T-helper 17 cell (primary cell): ENCODE results near the gene TIMM17B. TPM values are rescaled to one million over a fixed set of nuclear protein-coding genes. Genes with fewer than 3 reads are reported as not detected.
"Not testable (repeated sequence)": the region's sequence is repeated elsewhere in the genome, so short reads cannot be mapped to it uniquely, and the experiment has no call there.

Source experiments
- ATAC-seq: fragments of 150-1000 bp; cut with Tn5 transposase; 2 replicates; pipeline ENCODE4 v1.10.0; 2021; ENCODE audit warnings: mild to moderate bottlenecking, moderate library complexity
- DNase-seq, 3 donors: peaks; one replicate each; pipeline versions ENCODE4 v3.0.0 to v3.0.0-alpha.2; 2020 to 2021
- H3K9me3 ChIP-seq: one replicate; pipeline ENCODE4 v1.7.0; 2013; ENCODE audit warnings: low read length, mild to moderate bottlenecking; ENCODE audit not compliant: control insufficient read depth, poor library complexity, severe bottlenecking
- H3K27ac Mint-ChIP-seq: one replicate; pipeline ENCODE4 v1.8.0; 2022; ENCODE audit warnings: mild to moderate bottlenecking, moderate library complexity, mixed read lengths
- H3K27me3 Mint-ChIP-seq: one replicate; pipeline ENCODE4 v1.8.0; 2022; ENCODE audit warnings: mixed read lengths
- H3K36me3 Mint-ChIP-seq: one replicate; pipeline ENCODE4 v1.8.0; 2022; ENCODE audit warnings: low read depth, mixed read lengths
- H3K4me1 Mint-ChIP-seq: one replicate; pipeline ENCODE4 v1.8.0; 2022; ENCODE audit warnings: mild to moderate bottlenecking, mixed read lengths
- H3K4me3 Mint-ChIP-seq: one replicate; pipeline ENCODE4 v1.8.0; 2022; ENCODE audit warnings: mild to moderate bottlenecking, moderate library complexity, mixed read lengths
- total RNA-seq, 4 donors: library from RNA in 2 of 4; stranded (reverse) in 2 of 4; gene quantifications; one replicate each; pipeline ENCODE4 v1.2.3 and lab custom pipeline; 2022 to 2026

Gene TIMM17B
- total RNA-seq, 2 donors from 2014 or later, result 33.6 to 41.9 TPM

DNA sequence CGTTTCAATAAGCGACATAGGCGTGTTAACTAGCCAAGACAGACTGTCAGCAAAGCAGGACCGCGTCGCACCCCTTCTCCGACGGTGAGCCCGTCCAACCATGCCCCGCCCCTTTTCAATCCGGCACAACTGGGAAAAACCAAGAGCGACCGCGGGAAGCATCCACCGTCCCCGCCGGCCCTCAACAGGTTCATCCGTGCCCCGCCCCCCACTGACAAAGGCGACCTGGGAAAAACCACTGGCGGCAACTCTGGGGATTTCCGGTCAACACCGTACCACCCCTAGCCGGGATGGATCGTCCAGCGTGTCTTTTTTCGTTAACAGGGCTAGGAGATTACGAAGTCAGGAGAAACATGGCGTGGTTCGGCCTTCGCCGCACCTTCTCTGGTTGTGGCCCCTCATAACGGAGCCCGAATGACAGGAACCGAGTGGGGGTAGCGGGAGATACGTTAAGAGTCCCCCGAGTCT lies 377 bp downstream of the TIMM17B start:
- Mint-ChIP-seq H3K4me1 (peaks cover 11% of the 10 kb centered on the region), H3K27me3 (no peaks in the 10 kb centered on the region), H3K4me3 (peak overlapping the region; percentile 95), H3K27ac (peak overlapping the region; percentile 93), H3K36me3 (peaks cover 1% of the 10 kb centered on the region)
- H3K9me3 ChIP-seq, result no peaks in the 10 kb centered on the region
- peak in 2 of 3 donors; percentile 48 to 60 for DNase-seq
- peak; percentile 41 for ATAC-seq

DNA sequence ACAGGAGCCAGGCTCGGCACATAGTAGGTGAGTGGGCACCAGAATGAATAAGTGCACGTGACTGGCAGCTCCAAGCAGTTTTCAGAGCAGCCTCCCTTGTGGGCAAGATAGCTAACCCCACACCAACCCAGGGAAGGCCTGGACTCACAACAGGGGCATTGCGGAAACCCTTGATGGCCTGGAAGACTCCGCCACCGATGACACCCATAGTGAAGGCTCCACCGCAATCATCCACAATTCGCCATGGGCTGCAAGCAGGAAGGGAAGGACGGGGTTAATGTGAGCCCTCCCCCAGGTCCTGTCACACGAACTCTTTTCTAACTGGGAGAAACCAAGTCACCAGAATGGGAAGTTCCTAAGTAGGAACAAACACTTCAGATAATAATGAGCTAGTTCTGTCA lies 957 bp downstream of the TIMM17B start:
- peaks cover 14% of the 10 kb centered on the region for H3K4me1 Mint-ChIP-seq
- DNase-seq (no peak), ATAC-seq (no peak)
- H3K9me3 ChIP-seq, result no peaks in the 10 kb centered on the region
- no peaks in the 10 kb centered on the region for H3K27me3 Mint-ChIP-seq
- H3K4me3 Mint-ChIP-seq, result peak overlapping the region; percentile 95
- H3K36me3 Mint-ChIP-seq, result no peaks in the 10 kb centered on the region
- peak overlapping the region; percentile 93 for H3K27ac Mint-ChIP-seq

DNA sequence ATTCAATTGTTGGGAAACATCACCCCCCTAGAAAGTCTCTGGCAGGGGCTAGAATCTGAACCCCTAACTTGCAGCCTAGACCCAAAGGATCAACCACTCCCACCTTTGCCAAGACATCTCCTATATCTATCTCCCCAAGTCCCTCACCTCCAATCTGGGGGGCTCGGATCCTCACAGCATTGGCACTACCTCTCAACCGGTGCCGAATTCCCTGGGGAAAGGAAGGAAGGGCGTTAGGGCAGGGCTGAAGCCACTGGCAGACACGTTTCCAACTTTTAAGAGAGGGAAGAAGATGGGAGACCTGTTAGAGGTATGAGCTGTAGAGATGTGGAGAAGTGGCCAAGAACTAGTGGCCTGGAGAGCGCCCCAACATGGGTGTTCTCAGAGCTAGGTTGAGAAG lies 2.7 kb downstream of the TIMM17B start:
- Mint-ChIP-seq H3K36me3 (no peaks in the 10 kb centered on the region), H3K27me3 (no peaks in the 10 kb centered on the region), H3K27ac (no peak overlapping the region), H3K4me1 (peaks cover 24% of the 10 kb centered on the region), H3K4me3 (peak overlapping the region; percentile 75)
- DNase-seq (no peak), ATAC-seq (no peak)
- no peaks in the 10 kb centered on the region for H3K9me3 ChIP-seq

DNA sequence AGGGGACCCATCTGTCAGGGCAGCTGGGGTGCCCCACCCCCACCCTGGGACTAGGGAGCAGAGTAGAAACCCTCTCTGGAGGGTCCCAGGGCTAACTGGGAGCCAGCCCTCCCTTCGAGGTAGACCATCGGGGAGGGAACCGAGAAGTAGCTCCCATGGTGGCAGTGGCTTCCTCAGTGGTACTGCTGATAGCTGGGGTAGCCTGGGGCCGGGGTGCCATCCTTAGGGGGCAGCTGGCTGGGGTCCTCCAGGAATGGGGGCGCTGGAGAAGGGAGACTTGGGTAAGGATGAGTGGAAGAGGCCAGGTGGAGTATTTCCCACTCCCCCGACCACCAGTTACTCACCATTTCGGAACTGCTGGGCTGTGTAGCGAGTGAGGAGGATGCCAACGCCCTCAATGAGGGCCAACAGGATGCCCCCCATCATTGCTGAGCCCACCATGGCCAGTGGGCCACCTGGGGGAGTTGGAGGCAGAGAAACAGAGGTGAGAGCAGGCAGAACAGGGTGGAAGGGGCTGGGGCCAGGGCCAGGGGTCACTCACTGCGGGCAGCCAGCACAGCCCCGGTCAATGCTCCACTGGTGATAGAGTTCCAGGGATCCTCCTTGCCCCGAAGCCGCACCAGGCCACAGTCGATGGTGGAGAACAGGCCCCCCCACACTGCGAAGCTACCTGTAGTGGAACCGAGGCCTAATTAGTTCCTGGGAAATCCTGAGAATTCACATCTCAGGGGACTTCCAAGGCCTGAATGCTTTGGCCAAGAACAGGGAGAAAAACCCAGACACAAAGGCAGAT lies 3.8 kb downstream of the TIMM17B start:
- peaks cover 24% of the 10 kb centered on the region for H3K4me1 Mint-ChIP-seq
- H3K4me3 Mint-ChIP-seq, result no peak overlapping the region
- ATAC-seq, result no peak
- no peaks in the 10 kb centered on the region for H3K9me3 ChIP-seq
- H3K27ac Mint-ChIP-seq, result no peak overlapping the region
- H3K36me3 Mint-ChIP-seq, result no peaks in the 10 kb centered on the region
- no peak for DNase-seq
- H3K27me3 Mint-ChIP-seq, result no peaks in the 10 kb centered on the region

DNA sequence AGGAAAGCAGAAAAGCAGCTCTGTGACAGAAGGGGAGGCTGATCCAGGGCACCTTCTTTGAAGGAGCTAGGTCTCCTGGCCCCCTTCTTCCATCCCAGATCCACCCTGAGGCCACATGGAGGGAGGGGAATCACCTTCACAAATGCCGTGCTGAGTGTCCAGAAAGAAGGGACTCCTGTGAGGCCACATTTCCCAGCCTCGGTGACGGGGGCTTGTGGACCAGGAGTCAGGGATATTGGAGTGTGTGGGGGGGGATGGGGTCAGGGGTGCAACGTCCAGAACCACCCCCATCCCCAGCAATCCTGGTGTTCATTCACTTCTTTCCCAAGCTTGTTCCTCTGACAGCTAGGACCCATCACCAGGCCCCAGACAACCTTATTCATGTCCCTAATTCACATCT lies 4.7 kb downstream of the TIMM17B start:
- H3K4me1 Mint-ChIP-seq, result peaks cover 19% of the 10 kb centered on the region
- H3K9me3 ChIP-seq, result no peaks in the 10 kb centered on the region
- ATAC-seq, result no peak
- DNase-seq, result no peak
- H3K27me3 Mint-ChIP-seq, result no peaks in the 10 kb centered on the region
- H3K27ac Mint-ChIP-seq, result no peak overlapping the region
- H3K36me3 Mint-ChIP-seq, result no peaks in the 10 kb centered on the region
- H3K4me3 Mint-ChIP-seq, result no peak overlapping the region

DNA sequence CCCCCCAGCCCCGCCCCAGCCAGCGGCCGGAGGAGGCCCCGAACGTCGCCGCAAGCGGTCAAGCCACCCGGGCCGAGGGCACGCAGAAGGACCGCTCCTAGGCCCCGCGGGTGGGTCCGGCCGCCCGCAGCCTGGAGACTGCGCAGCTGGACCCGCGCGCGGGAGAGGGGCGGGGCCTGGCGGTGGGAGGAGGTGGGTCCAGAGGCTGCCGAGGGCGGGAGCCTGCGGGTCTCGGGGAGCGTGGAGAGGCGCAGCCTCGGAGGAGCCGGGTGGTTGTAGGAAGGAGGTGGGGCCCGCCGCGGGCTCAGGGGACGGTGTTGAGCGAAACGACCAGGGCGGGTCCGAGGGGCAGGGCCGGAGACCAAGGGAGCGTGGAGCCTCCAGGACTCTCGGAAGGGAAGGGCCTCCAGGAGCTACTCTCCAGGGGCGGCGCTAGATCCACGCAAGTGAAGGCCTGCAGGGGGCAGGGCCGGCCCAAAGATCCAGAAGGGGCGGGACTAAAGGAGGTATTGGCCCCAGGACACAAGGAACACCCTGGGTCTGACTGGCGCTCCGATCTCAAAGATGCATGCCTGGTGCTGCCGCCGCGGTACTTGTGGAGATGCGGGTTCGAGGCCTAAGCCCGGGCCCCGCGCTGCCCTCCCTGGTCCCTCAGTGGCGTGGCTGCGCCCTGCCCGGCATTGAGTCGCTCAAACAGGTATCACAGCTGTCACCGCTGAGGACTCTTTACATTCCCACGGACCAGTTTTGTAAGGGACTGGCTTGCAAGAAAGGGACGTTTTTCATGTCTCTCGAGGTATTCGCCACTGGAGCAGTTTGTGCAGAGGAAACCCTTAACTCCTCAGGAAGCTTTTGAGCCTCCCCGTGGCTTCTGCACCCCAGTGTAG lies 5.9 kb downstream of the TIMM17B start:
- Mint-ChIP-seq H3K27ac (peak overlapping the region; percentile 41), H3K27me3 (no peaks in the 10 kb centered on the region), H3K4me3 (peak overlapping the region; percentile 97), H3K4me1 (peaks cover 13% of the 10 kb centered on the region), H3K36me3 (no peaks in the 10 kb centered on the region)
- H3K9me3 ChIP-seq, result no peaks in the 10 kb centered on the region
- DNase-seq, result peak; percentile 60 to 70 (median 62)
- ATAC-seq, result peak; percentile 92

DNA sequence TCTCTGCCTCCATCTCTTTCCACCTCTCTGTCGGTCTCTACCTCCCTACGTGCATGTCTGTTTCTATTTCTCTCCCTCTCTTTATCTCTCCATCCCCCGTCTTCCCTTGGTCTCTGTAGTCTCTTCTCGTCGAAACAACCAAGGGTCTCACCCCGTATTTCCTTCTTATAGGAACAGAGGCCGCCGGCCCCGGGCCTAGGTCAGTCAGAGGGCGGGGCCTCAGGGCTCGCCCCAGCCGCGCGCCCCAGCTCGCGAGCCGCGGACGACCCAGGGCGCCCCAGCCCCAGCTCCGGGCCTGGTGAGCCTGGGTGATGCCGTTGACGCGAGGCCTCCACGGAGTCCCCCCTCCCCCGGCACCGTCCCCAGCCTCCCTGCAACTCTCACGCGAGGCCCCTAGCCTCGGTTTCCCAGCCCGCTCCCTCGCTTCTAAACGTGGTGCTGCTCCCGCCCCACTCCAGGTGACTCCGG lies 6.6 kb downstream of the TIMM17B start:
- ATAC-seq (peak; percentile 39), DNase-seq (peak in 1 of 3 donors; percentile 18)
- H3K36me3 Mint-ChIP-seq, result no peaks in the 10 kb centered on the region
- H3K27ac Mint-ChIP-seq, result peak overlapping the region; percentile 78
- H3K9me3 ChIP-seq, result no peaks in the 10 kb centered on the region
- peak overlapping the region; percentile 97 for H3K4me3 Mint-ChIP-seq
- no peaks in the 10 kb centered on the region for H3K27me3 Mint-ChIP-seq
- H3K4me1 Mint-ChIP-seq, result peaks cover 13% of the 10 kb centered on the region

DNA sequence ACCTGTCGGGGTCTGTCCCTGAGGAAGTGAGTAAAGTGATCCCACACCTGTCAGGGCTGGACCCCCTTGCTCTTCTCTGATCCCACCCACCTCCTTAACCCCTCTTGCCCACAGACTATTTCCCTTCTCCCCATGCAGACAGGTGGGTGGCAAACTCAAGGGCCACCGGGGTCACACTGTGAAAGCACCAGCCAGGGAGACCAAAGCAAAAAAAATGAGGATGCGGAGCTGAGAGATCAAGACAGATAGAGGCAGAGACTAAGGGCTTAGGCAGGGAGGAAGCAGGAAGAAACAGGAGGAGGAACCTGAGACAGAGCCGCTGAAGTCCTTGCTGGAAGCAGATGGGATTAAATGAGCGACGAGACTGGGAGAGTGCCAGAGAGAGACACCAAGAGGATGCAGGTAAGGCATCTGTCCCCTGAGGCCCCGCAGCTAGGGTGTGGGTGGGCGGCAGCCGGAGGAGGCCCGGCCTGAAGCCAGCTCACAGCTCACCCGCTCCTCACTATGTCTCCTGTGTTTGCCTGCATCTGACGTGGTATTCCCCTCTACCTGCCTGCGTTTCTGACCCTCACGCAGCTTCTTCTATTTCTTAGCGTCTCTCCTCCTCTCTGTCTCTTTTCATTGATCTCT lies 7.2 kb downstream of the TIMM17B start:
- no peaks in the 10 kb centered on the region for H3K9me3 ChIP-seq
- ATAC-seq (peak; percentile 3), DNase-seq (no peak)
- no peaks in the 10 kb centered on the region for H3K27me3 Mint-ChIP-seq
- H3K4me1 Mint-ChIP-seq, result peaks cover 13% of the 10 kb centered on the region
- peak overlapping the region; percentile 97 for H3K4me3 Mint-ChIP-seq
- no peaks in the 10 kb centered on the region for H3K36me3 Mint-ChIP-seq
- peak overlapping the region; percentile 78 for H3K27ac Mint-ChIP-seq

DNA sequence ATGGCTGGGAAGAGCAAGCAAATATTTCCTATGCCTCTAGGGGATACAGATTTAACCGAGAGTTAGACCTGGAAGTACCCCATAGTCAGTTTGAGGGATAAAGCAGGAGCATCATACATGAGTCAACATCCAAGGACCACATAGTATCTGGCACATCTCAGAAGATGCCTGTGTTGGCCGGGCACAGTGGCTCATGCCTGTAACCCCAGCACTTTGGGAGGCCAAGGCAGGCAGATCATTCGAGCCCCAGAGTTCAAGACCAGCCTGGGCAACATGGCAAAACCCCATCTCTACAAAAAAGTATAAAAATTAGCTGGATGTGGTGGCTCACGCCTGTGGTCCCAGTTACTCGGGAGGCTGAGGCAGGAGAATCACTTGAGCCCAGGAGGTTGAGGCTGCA lies 11.0 kb downstream of the TIMM17B start:
- H3K9me3 ChIP-seq, H3K36me3 Mint-ChIP-seq, DNase-seq, ATAC-seq, H3K27ac Mint-ChIP-seq, H3K4me1 Mint-ChIP-seq, H3K27me3 Mint-ChIP-seq, H3K4me3 Mint-ChIP-seq: not testable (repeated sequence)

DNA sequence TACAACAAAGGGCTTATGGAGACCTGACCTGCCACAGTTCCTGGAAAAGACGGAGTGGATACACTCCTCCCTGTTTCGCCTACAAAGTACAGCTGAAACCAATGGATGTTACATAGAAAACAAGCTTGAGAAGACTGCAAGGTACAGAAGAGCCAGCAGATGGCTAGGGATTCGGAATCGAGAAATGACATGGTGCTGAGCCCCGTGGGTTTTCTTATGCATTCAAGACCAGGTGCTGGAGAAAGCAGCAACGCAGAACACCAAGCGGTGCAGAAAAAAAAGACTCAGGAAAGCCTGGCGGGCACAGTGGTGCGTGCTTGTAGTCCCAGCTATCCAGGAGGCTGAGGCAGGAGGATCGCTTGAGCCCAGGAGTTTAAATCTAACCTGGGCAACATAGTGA lies 13.8 kb downstream of the TIMM17B start:
- Mint-ChIP-seq H3K36me3 (no peaks in the 10 kb centered on the region), H3K4me3 (no peak overlapping the region), H3K4me1 (no peaks in the 10 kb centered on the region), H3K27me3 (no peaks in the 10 kb centered on the region), H3K27ac (no peak overlapping the region)
- no peak for ATAC-seq
- no peaks in the 10 kb centered on the region for H3K9me3 ChIP-seq
- no peak for DNase-seq

DNA sequence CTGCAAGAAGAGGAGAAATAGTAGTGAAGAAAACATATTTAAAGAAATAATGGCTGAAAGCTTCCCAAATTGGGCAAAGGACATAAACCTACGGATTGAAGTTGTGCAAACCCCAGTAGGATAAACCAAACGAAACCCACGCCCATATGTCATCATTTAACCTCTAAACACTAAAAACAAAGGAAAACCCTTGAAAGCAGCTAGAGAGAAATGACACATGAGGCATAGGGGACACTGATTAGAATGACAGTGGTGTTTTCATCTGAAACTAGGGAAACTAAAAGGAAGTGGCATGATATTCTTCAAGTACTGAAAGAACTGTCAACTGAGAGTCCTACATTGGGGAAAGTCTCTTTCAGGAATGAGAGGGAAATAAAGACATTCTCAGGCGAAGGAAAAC lies 20.6 kb downstream of the TIMM17B start:
- not testable (repeated sequence) for H3K27me3 Mint-ChIP-seq, DNase-seq, H3K4me3 Mint-ChIP-seq, ATAC-seq, H3K36me3 Mint-ChIP-seq, H3K4me1 Mint-ChIP-seq, H3K9me3 ChIP-seq, H3K27ac Mint-ChIP-seq

DNA sequence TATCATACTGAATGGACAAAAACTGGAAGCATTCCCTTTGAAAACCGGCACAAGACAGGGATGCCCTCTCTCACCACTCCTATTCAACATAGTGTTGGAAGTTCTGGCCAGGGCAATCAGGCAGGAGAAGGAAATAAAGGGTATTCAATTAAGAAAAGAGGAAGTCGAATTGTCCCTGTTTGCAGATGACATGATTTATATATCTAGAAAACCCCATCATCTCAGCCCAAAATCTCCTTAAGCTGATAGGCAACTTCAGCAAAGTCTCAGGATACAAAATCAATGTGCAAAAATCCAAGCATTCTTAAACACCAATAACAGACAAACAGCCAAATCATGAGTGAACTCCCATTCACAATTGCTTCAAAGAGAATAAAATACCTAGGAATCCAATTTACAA lies 25.6 kb downstream of the TIMM17B start:
- not testable (repeated sequence) for H3K36me3 Mint-ChIP-seq, H3K4me1 Mint-ChIP-seq, H3K9me3 ChIP-seq, H3K27me3 Mint-ChIP-seq, ATAC-seq, H3K4me3 Mint-ChIP-seq, DNase-seq, H3K27ac Mint-ChIP-seq

DNA sequence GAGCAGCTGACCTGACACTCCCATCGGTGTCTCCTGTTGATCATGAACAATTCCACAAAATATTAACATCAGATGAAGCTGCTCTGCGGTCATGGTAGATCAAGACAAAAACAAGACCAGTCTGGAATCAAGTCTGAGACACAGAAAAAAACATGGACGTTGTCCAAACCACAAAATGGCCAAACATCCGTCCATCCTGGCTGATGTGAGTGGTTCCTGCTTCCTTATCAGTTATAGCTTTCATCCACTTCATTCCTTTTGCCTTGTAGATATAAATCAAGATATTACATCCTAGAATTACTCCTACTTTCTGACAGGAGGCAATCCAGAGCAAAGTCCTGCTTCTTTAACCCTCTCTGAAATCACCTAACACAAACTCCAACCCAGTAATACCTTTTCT lies 33.4 kb downstream of the TIMM17B start:
- DNase-seq, result no peak
- peaks cover 9% of the 10 kb centered on the region for H3K27me3 Mint-ChIP-seq
- no peaks in the 10 kb centered on the region for H3K4me1 Mint-ChIP-seq
- no peaks in the 10 kb centered on the region for H3K36me3 Mint-ChIP-seq
- no peak overlapping the region for H3K4me3 Mint-ChIP-seq
- no peaks in the 10 kb centered on the region for H3K9me3 ChIP-seq
- H3K27ac Mint-ChIP-seq, result no peak overlapping the region
- ATAC-seq, result no peak
